ENCODE measurements around the gene POU6F2. TPM values are rescaled to one million over a fixed set of nuclear protein-coding genes. Genes with fewer than 3 reads are reported as not detected.

Gene POU6F2
- not detected in 5 replicates for total RNA-seq (2022; extraction: Qiagen RNA extraction; ENCODE audit: low read depth)

GRCh38 chr7:38977685-38978084 lies at the start of gene POU6F2:
Gene POU6F2, plus strand, starts transcription at chr7:38977909. Its CDS starts 45 bp downstream, at chr7:38977954.

Other genes with a start within 250 kb of the POU6F2 start
- gene VPS41, start 68.7 kb upstream of the POU6F2 start, total RNA-seq (2022; extraction: Qiagen RNA extraction; ENCODE audit: low read depth): 20.5 to 28.8 TPM (median 26.4 TPM) in 5 replicates

Measured in A549 treated with CpdA at 1 μM for 4 hours (cell line).